BLaER1 (cell line): Measurements from ENCODE around the gene MIOX.
A peak's percentile ranks its signal among the peaks of the same experiment; 100 is the strongest.

ENCODE experiments used
- H3K27ac ChIP-seq: shearing (Covaris generic); formaldehyde crosslinking; 2 replicates; pipeline ENCODE4 v1.8.1; 2022
- H3K27me3 ChIP-seq: shearing (Covaris generic); formaldehyde crosslinking; 2 replicates; pipeline ENCODE4 v1.8.1; 2022
- H3K36me3 ChIP-seq: shearing (Covaris generic); formaldehyde crosslinking; 2 replicates; pipeline ENCODE4 v1.8.1; 2022
- H3K4me1 ChIP-seq: shearing (Covaris generic); formaldehyde crosslinking; 2 replicates; pipeline ENCODE4 v1.8.1; 2022
- H3K4me2 ChIP-seq: shearing (Covaris generic); formaldehyde crosslinking; 2 replicates; pipeline ENCODE4 v1.8.1; 2022
- H3K4me3 ChIP-seq: shearing (Covaris generic); formaldehyde crosslinking; 2 replicates; pipeline ENCODE4 v1.8.1; 2022
- H3K9ac ChIP-seq: shearing (Covaris generic); formaldehyde crosslinking; 2 replicates; pipeline ENCODE4 v1.8.1; 2022
- H3K9me3 ChIP-seq: shearing (Covaris generic); formaldehyde crosslinking; 2 replicates; pipeline ENCODE4 v1.8.1; 2022
- H4K20me1 ChIP-seq: shearing (Covaris generic); formaldehyde crosslinking; 2 replicates; pipeline ENCODE4 v1.8.1; 2022
- Cebpa-rat ChIP-seq: shearing (Covaris generic); IDR thresholded peaks from 2 replicates; pipeline ENCODE4 v1.8.1; 2022

The MIOX gene

DNA sequence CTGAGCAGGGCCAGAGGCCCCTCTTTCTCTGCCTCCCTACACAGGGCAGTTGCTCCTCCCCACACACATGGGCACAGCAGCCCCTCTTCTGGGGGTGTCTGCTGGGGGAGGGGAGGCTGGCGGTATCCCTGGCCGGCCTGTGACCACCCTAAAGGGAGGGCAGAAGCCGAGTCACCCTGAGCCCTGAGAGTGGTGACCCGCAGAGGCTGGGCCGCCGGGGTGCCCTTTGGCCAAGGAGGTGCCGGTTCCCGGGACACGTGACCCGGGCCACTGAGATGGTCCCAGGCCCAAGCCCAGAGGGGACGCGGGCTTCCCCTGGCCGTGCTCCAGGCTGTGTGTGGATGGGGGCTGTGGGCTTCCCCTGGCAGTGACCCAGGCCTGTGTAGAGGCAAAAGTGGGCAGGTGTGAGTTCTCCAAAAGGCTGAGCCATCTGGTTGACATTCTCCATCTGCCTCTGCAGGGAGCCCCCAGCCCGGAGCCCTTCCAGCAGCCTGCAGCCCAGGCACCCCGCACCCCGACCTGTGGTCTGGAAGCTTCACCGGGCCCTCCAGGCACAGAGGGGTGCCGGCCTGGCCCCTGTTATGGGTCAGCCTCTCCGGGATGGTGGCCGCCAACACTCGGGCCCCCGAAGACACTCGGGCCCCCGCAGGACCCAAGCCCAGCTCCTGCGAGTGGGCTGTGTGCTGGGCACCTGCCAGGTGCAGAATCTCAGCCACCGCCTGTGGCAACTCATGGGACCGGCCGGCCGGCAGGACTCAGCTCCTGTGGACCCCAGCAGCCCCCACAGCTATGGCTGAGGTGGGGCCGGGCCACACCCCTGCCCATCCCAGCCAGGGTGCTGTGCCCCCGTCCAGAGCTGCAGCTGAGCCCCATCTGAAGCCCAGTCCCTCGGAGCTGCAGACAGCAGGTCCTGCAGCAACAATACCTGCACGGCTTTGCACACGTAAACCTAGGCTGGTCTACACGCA, 4.3 kb upstream of the MIOX start:
- no peak for TF ChIP-seq Cebpa-rat
- Histone ChIP-seq H3K9me3 (no peaks in the 10 kb centered on the region), H3K27me3 (peaks cover 40% of the 10 kb centered on the region), H3K4me1 (peaks cover 91% of the 10 kb centered on the region), H3K36me3 (no peaks in the 10 kb centered on the region), H4K20me1 (peaks cover 25% of the 10 kb centered on the region; the same call in 1 of the 2 replicates), H3K9ac (peak overlapping the region; percentile 81), H3K4me2 (peak overlapping the region; percentile 96), H3K27ac (peak overlapping the region; percentile 88), H3K4me3 (peak overlapping the region; percentile 74)

DNA sequence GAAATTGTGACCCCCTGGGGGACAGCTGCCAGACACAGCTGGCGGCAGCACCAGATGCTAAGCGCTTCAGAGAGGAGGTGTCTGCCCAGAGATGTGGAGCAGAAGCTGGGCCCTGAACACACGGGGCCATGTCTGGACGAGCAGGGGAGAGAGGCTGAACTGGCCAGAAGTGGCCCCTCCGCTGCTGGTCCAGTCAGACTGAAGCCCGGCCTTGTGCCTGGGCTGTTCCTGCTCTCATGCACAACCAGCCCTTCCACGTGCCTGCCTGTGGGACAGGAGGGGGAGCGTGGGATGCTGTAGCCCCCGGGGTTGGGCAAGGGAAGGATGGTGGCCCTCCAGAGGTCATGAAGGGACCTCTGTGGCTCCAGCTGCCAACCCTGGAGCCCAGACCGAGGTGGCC, 3.6 kb upstream of the MIOX start:
- peaks cover 25% of the 10 kb centered on the region; the same call in 1 of the 2 replicates for H4K20me1 ChIP-seq
- 0 out of 2 replicates have a peak overlapping the region, but pooled peaks have one; percentile 81 for H3K9ac ChIP-seq
- 0 out of 2 replicates have a peak overlapping the region, but pooled peaks have one; percentile 2 for H3K27ac ChIP-seq
- peak overlapping the region; percentile 96 for H3K4me2 ChIP-seq
- H3K9me3 ChIP-seq, result no peaks in the 10 kb centered on the region
- peaks cover 40% of the 10 kb centered on the region for H3K27me3 ChIP-seq
- TF ChIP-seq Cebpa-rat, result no peak
- H3K4me1 ChIP-seq, result peaks cover 91% of the 10 kb centered on the region
- no peaks in the 10 kb centered on the region for H3K36me3 ChIP-seq
- H3K4me3 ChIP-seq, result peak overlapping the region; percentile 74; the same call in 1 of the 2 replicates

DNA sequence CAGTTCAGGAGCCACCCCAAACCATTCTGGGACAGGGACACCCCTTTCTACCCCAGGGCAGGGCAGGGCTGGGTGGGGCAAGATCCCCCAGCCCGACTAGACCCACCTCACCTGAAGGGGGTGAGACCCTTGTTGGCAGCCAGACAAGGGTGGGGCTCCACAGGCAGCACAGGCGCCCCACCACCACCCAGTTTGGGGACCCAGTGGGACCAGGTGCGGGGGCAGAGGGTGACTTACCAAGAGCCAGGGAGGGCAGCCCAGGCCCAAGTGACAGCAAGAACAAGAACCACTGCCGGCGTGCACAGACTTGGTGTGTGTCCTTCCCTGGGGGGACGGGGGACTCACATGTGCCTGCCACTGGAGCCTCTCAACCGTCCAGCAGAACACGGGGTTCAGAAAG, 3.1 kb upstream of the MIOX start:
- H3K27ac ChIP-seq, result 0 out of 2 replicates have a peak overlapping the region, but pooled peaks have one; percentile 2
- no peaks in the 10 kb centered on the region for H3K9me3 ChIP-seq
- peaks cover 88% of the 10 kb centered on the region for H3K4me1 ChIP-seq
- no peak for TF ChIP-seq Cebpa-rat
- H3K27me3 ChIP-seq, result peaks cover 40% of the 10 kb centered on the region
- peaks cover 25% of the 10 kb centered on the region; the same call in 1 of the 2 replicates for H4K20me1 ChIP-seq
- 0 out of 2 replicates have a peak overlapping the region, but pooled peaks have one; percentile 81 for H3K9ac ChIP-seq
- H3K4me3 ChIP-seq, result peak overlapping the region; percentile 74; the same call in 1 of the 2 replicates
- H3K36me3 ChIP-seq, result no peaks in the 10 kb centered on the region
- peak overlapping the region; percentile 96 for H3K4me2 ChIP-seq

DNA sequence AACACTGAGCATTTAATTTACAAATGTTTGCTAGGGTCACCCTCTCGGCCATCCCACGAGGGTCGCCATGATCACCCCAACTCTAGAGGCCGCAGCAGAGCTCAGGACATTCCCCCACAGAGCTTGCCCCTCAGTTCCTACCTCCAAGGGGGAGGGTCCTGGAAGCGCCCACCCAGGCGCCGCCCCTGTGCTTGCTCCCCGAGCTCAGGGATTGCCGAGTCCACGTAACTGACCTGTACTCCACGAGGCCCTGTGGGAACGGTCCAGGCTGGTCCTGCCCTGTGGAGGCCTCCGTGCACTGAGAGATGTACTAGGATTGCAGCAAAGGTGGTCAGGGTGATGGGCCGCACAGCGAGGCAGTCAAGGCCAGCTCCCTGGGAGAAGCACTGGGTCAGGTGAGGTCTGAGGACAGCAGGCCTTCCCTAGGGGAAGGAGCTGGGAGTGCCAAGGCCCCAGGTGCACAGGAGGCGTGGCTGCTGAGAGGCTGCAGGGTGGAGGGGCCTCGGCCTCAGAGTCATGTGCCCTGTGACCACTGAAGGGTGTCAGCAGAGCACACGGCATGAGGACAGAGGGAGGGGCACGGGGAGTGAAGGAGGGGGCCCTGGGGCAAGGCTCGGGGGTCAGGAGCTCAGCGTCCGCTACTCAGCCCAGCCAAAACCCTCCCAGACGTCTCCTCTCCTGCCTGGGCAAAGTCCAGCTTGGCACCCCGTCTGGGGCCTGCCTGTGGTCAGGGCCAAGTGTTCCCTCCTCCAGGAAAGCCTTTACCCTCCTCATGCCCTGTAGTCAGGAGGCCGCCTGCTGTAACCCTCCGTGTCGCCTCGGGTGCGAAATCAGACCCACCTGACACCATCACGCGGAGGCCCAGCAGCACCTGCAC, 2.4 kb upstream of the MIOX start:
- H3K4me1 ChIP-seq, result peaks cover 83% of the 10 kb centered on the region
- H3K9me3 ChIP-seq, result no peaks in the 10 kb centered on the region
- no peak overlapping the region for H3K27ac ChIP-seq
- TF ChIP-seq Cebpa-rat, result no peak
- H3K36me3 ChIP-seq, result no peaks in the 10 kb centered on the region
- peaks cover 39% of the 10 kb centered on the region for H3K27me3 ChIP-seq
- peaks cover 25% of the 10 kb centered on the region; the same call in 1 of the 2 replicates for H4K20me1 ChIP-seq
- 0 out of 2 replicates have a peak overlapping the region, but pooled peaks have one; percentile 24 for H3K9ac ChIP-seq
- H3K4me2 ChIP-seq, result peak overlapping the region; percentile 96
- no peak overlapping the region; the same call in 1 of the 2 replicates for H3K4me3 ChIP-seq

DNA sequence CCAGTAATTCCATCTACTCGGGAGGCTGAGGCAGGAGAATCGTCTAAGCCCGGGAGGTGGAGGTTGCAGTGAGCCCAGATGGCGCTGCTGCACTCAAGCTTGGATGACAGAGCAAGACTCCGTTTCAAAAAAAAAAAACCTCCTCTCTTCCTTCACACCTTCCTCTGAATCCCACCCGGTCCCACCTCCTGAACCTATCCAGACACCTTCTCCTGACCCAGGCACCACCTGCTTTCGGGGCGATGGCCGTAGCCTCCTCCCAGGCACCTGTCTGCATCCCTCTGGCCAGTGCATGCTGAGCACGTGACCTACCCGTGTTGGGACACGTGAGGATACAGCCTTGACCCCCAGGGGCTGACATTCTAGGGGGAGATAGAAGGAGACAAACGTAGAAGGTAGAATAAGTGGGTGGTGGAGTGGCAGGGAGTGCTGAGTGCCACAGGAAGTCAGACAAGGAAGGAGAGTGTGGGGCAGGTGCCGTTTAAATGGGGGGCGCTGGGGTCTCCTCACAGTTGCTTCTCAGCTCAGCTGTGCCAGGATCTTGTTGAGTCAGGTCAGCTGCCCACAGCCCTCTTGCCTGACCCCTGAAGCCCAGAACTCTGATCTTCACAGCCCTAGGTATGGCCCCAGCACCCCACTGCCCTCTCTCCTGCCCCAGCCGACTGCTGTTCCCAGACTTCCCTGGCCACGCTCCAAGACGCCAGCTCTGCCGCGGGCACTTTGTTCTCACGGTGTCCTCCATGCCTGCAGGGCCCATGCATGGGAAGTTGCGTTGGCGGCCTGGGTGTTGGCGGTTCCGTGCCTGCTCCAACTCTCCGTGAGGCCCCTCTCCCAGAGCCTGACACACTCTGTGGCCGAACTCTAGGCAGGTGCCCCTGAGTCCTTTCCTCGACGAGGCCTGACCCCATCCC, 1.2 kb upstream of the MIOX start:
- no peak for TF ChIP-seq Cebpa-rat
- Histone ChIP-seq H3K4me3 (no peak overlapping the region), H3K27ac (no peak overlapping the region), H3K4me2 (peak overlapping the region; percentile 42), H4K20me1 (peaks cover 25% of the 10 kb centered on the region; the same call in 1 of the 2 replicates), H3K27me3 (peaks cover 27% of the 10 kb centered on the region), H3K9ac (no peak overlapping the region), H3K36me3 (no peaks in the 10 kb centered on the region), H3K4me1 (peaks cover 87% of the 10 kb centered on the region), H3K9me3 (no peaks in the 10 kb centered on the region)

DNA sequence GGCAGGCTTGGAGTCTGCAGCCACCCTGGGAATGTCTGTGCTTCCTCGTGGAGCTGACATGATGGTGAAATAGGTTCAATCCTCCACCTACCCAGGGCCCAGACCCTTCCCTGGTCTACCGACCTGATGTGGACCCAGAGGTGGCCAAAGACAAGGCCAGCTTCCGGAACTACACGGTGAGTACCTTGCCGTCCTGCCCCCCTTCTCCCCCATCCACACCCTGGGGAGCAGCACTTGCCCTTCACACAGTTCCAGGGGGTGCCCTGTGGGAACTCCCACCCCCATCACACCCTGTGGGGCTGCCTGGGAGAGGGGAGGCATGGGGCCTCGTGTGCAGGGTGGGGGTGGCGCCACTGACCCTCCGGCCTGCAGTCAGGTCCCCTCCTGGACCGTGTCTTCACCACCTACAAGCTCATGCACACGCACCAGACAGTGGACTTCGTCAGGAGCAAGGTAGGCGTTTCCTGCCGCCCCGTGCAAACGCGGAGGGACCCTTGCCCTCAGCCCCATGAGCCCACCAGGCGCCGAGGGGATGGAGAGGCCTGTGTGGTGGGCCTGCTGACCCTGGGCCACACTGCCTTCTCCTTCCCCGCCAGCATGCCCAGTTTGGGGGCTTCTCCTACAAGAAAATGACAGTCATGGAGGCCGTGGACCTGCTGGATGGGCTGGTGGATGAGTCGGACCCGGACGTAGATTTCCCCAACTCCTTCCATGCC, 789 bp downstream of the MIOX start:
- Histone ChIP-seq H3K27ac (peak overlapping the region; percentile 71), H4K20me1 (peaks cover 22% of the 10 kb centered on the region; the same call in 1 of the 2 replicates), H3K9me3 (no peaks in the 10 kb centered on the region), H3K4me2 (peak overlapping the region; percentile 70), H3K4me1 (peaks cover 83% of the 10 kb centered on the region), H3K9ac (peak overlapping the region; percentile 49), H3K27me3 (peaks cover 7% of the 10 kb centered on the region; the same call in 1 of the 2 replicates), H3K4me3 (peak overlapping the region; percentile 11; the same call in 1 of the 2 replicates), H3K36me3 (no peaks in the 10 kb centered on the region)
- no peak for TF ChIP-seq Cebpa-rat

DNA sequence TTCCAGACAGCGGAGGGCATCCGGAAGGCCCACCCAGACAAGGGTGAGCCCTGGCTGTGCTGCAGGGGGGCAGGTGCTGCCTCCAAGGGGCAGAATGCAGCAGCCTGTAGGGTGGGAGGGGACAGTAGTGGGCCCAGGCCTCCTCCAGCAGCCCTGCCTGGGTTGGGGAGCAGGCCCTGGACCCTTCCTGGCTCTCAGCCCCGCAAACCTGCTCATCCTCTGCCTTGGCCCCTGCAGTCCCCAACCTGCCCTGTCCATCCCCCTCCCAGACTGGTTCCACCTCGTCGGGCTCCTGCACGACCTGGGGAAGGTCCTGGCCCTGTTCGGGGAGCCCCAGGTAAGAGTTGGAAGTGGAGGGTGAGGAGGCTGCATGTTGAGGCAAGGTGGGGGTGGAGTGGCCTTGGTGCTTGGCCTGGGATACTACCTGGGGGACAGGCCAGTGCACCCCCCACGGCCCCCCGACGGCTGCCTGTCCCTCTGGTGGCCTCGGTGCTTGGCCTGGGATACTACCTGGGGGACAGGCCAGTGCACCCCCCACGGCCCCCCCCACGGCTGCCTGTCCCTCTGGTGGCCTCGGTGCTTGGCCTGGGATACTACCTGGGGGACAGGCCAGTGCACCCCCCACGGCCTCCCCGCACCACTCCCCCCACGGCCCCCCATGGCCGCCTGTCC, 1.5 kb downstream of the MIOX start:
- peak overlapping the region; percentile 70 for H3K4me2 ChIP-seq
- H3K4me3 ChIP-seq, result no peak overlapping the region
- H3K36me3 ChIP-seq, result no peaks in the 10 kb centered on the region
- peaks cover 15% of the 10 kb centered on the region; the same call in 1 of the 2 replicates for H4K20me1 ChIP-seq
- H3K9me3 ChIP-seq, result no peaks in the 10 kb centered on the region
- no peak for TF ChIP-seq Cebpa-rat
- 0 out of 2 replicates have a peak, but pooled peaks cover under 1% of the 10 kb centered on the region for H3K27me3 ChIP-seq
- H3K27ac ChIP-seq, result no peak overlapping the region
- peaks cover 76% of the 10 kb centered on the region for H3K4me1 ChIP-seq
- no peak overlapping the region for H3K9ac ChIP-seq
